B cell (primary cell): Measurements from ENCODE around the gene PARP15. TPM values are rescaled to one million over a fixed set of nuclear protein-coding genes. Genes with fewer than 3 reads are reported as not detected.

Source experiments
- ATAC-seq: fragments of 200-7000 bp; cut with Tn5 transposase; one replicate; pipeline ENCODE4 v1.10.0; 2021; ENCODE audit warnings: low read depth, mild to moderate bottlenecking, moderate number of reproducible peaks, moderate library complexity
- CTCF ChIA-PET: fragments of 350-600 bp; sonication (Branson Sonifier 250); formaldehyde crosslinking; loops from one replicate; lab custom pipeline; 2021; ENCODE audit warnings: antibody characterized with exemption, inconsistent platforms; lab: Charles Lee
- POLR2A ChIA-PET: fragments of 350-600 bp; sonication (Branson Sonifier 250); formaldehyde crosslinking; loops from one replicate; lab custom pipeline; 2021; ENCODE audit warnings: antibody characterized with exemption; lab: Charles Lee
- DNase-seq: peaks from one replicate; pipeline ENCODE4 v3.0.0; 2013
- H2AFZ ChIP-seq: 2 replicates; pipeline ENCODE4 v1.6.1; 2012; ENCODE audit warnings: mild to moderate bottlenecking, low read depth, low read length; ENCODE audit not compliant: insufficient read depth, poor library complexity, severe bottlenecking
- H3K27ac ChIP-seq, 2 donors: 1 replicate in 1 of 2; 2 replicates in 1 of 2; pipeline ENCODE4 v1.5.1; 2012 to 2013; ENCODE audit warnings: low read length in 2 of 2, mild to moderate bottlenecking in 2 of 2, moderate library complexity in 1 of 2
- H3K27me3 ChIP-seq, 4 experiments: fragments of 200-600 bp in 1 of 4; sonication (generic) in 1 of 4; replicated peaks in 1 of 4; 1 replicate in 2 of 4; 2 replicates in 2 of 4; pipeline versions ENCODE4 v1.6.1 to v1.7.0; 2013 to 2016; ENCODE audit warnings: low read length in 3 of 4, mild to moderate bottlenecking in 2 of 4, mixed read lengths in 1 of 4, moderate library complexity in 1 of 4; ENCODE audit not compliant: insufficient read depth in 4 of 4, control insufficient read depth in 3 of 4; ENCODE audit errors: control extremely low read depth in 1 of 4
- H3K36me3 ChIP-seq, 2 experiments: replicated peaks in 1 of 2; 1 replicate in 1 of 2; 2 replicates in 1 of 2; pipeline versions ENCODE4 v1.6.1 to v1.7.1; 2013; ENCODE audit warnings: low read length in 1 of 2; ENCODE audit not compliant: insufficient read depth in 2 of 2, control insufficient read depth in 1 of 2; ENCODE audit errors: control extremely low read depth in 1 of 2, extremely low read depth in 1 of 2
- H3K4me1 ChIP-seq, 2 donors: fragments of 200-600 bp in 1 of 2; sonication (generic) in 1 of 2; 1 replicate in 1 of 2; 2 replicates in 1 of 2; pipeline versions ENCODE4 v1.5.1 to v1.6.1; 2013 to 2017; ENCODE audit warnings: low read length in 2 of 2; ENCODE audit not compliant: control insufficient read depth in 2 of 2, insufficient read depth in 2 of 2
- H3K4me2 ChIP-seq: replicated peaks from 2 replicates; pipeline ENCODE3; 2012; ENCODE audit warnings: mild to moderate bottlenecking, low read depth, low read length; ENCODE audit not compliant: poor library complexity, severe bottlenecking
- H3K4me3 ChIP-seq, 5 experiments: fragments of 200-600 bp in 1 of 5; sonication (generic) in 1 of 5; 1 replicate in 3 of 5; 2 replicates in 2 of 5; pipeline versions ENCODE4 v1.5.1 to v1.7.0; 2011 to 2016; ENCODE audit warnings: low read length in 4 of 5, mild to moderate bottlenecking in 4 of 5, low read depth in 2 of 5, control low read depth in 1 of 5, moderate library complexity in 1 of 5; ENCODE audit not compliant: insufficient read depth in 1 of 5; ENCODE audit errors: control extremely low read depth in 1 of 5, extremely low read depth in 1 of 5
- H3K79me2 ChIP-seq: fragments of 200-600 bp; sonication (generic); one replicate; pipeline ENCODE4 v1.6.0; 2016; ENCODE audit warnings: low read length; ENCODE audit not compliant: control insufficient read depth, insufficient read depth
- H3K9ac ChIP-seq: fragments of 200-600 bp; sonication (generic); 2 replicates; pipeline ENCODE4 v1.6.1; 2017; ENCODE audit warnings: mild to moderate bottlenecking, low read length, moderate library complexity
- H3K9me3 ChIP-seq, 3 donors: one replicate each; pipeline versions ENCODE4 v1.6.1 to v1.7.1; 2013; ENCODE audit warnings: low read length in 2 of 3; ENCODE audit not compliant: control insufficient read depth in 2 of 3, insufficient read depth in 1 of 3; ENCODE audit errors: control extremely low read depth in 1 of 3
- H4K20me1 ChIP-seq: 2 replicates; pipeline ENCODE4 v1.6.0; 2012; ENCODE audit warnings: mild to moderate bottlenecking, low read length; ENCODE audit not compliant: insufficient read depth, control insufficient read depth, poor library complexity, severe bottlenecking
- H3K27ac Mint-ChIP-seq: one replicate; pipeline ENCODE4 v1.8.0; 2021; ENCODE audit warnings: mixed read lengths
- H3K27me3 Mint-ChIP-seq: one replicate; pipeline ENCODE4 v1.8.0; 2021; ENCODE audit warnings: mixed read lengths
- H3K4me1 Mint-ChIP-seq: one replicate; pipeline ENCODE4 v1.8.0; 2021; ENCODE audit warnings: mixed read lengths
- H3K4me3 Mint-ChIP-seq: one replicate; pipeline ENCODE4 v1.8.0; 2021; ENCODE audit warnings: mixed read lengths
- H3K9me3 Mint-ChIP-seq: one replicate; pipeline ENCODE4 v1.8.0; 2022; ENCODE audit warnings: mixed read lengths; ENCODE audit not compliant: insufficient read depth
- EZH2 ChIP-seq: IDR thresholded peaks from 2 replicates; pipeline ENCODE4 v1.6.1; 2012; ENCODE audit warnings: borderline replicate concordance, low read depth, mild to moderate bottlenecking, moderate library complexity, low read length; ENCODE audit not compliant: insufficient read depth, poor library complexity, severe bottlenecking
- WGBS: methylation state at CpG from one replicate; pipeline ENCODE4 v1.1.5; 2013; ENCODE audit warnings: missing lambda C conversion rate; ENCODE audit not compliant: insufficient coverage; 5-methylcytosine and 5-hydroxymethylcytosine counted together
- intact Hi-C: fragments of 100-400 bp; cut with micrococcal nuclease; formaldehyde crosslinking; loops from one replicate; pipeline ENCODE4 v1.10.0; 2022
- polyA plus RNA-seq: library from polyadenylated mRNA; depleted of rRNA; stranded (reverse); fragments of >200 nt; gene quantifications from 2 replicates; pipeline ENCODE4 v1.2.3, GENCODE V29; 2012
- total RNA-seq, 2 donors: library from RNA; stranded (reverse); fragments of 120-200 nt in 1 of 2; gene quantifications; 1 replicate in 1 of 2; 2 replicates in 1 of 2; pipeline versions ENCODE4 v1.2.3 to v1.2.4, GENCODE V29; 2013 to 2022
- TF ChIP-seq, protein P1 (sequence below): fragments of 200-600 bp; IDR thresholded peaks from one replicate; pipeline ENCODE4 v1.8.0; 2022; ENCODE audit warnings: antibody characterized with exemption, mild to moderate bottlenecking

The PARP15 gene
- total and polyA plus RNA-seq, 2 donors (not counting 1 experiment from before 2014, with no cell fraction given): 172 to 307 TPM

DNA sequence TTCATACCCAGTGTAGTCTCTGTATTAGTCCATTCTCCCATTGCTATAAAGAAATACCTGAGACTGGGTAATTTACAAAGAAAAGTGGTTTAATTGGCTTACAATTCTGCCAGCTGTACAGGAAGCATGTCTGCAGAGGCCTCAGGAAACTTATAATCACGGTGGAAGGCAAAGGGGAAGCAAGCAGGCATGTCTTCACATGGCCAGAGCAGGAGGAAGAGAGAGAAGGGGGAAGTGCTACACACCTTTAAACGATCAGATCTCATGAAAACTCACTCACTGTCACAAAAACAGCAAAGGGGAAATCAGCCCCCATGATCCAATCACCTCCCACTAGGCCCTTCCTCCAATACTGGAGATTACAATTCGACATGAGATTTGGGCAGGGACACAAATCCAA lies 96.9 kb downstream of the PARP15 start:
- ATAC-seq (no peak), DNase-seq (peak; percentile 46)
- Mint-ChIP-seq H3K9me3 (peaks cover 12% of the 10 kb centered on the region), H3K4me1 (peaks cover 23% of the 10 kb centered on the region), H3K4me3 (no peak overlapping the region), H3K27me3 (no peaks in the 10 kb centered on the region), H3K27ac (peak overlapping the region; percentile 88)
- Histone ChIP-seq H3K4me2 (no peak overlapping the region), H3K36me3 (no peaks in the 10 kb centered on the region), H3K4me1 (peaks cover 14 to 20% of the 10 kb centered on the region in 2 donors), H3K9ac (no peak overlapping the region), H3K27me3 (no peaks in the 10 kb centered on the region), H3K4me3 (no peak overlapping the region), H2AFZ (no peak overlapping the region), H3K79me2 (peaks cover under 1% of the 10 kb centered on the region), H3K27ac (peak overlapping the region; percentile 21 to 75), H3K9me3 (peaks cover 3 to 15% (median 11%) of the 10 kb centered on the region in 3 donors), H4K20me1 (no peaks in the 10 kb centered on the region)
- intact Hi-C loops: no loop called here
- TF ChIP-seq, protein P1, sequence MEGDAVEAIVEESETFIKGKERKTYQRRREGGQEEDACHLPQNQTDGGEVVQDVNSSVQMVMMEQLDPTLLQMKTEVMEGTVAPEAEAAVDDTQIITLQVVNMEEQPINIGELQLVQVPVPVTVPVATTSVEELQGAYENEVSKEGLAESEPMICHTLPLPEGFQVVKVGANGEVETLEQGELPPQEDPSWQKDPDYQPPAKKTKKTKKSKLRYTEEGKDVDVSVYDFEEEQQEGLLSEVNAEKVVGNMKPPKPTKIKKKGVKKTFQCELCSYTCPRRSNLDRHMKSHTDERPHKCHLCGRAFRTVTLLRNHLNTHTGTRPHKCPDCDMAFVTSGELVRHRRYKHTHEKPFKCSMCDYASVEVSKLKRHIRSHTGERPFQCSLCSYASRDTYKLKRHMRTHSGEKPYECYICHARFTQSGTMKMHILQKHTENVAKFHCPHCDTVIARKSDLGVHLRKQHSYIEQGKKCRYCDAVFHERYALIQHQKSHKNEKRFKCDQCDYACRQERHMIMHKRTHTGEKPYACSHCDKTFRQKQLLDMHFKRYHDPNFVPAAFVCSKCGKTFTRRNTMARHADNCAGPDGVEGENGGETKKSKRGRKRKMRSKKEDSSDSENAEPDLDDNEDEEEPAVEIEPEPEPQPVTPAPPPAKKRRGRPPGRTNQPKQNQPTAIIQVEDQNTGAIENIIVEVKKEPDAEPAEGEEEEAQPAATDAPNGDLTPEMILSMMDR: no peak
- no peak for TF ChIP-seq EZH2
- CTCF ChIA-PET: interaction anchor here (11.0 kb wide), 1 partner anchor 112 kb away, joined by 293 read pairs; the partner anchor contains the start of genes DTX3L and PARP9
- no CpG with 5 or more reads among the region's 3 CpGs for WGBS
- POLR2A ChIA-PET: no interaction called here

- no peak overlapping the region for H2AFZ ChIP-seq
- no peak overlapping the region for H3K4me2 ChIP-seq
- no peak overlapping the region for H3K4me3 ChIP-seq
- peaks cover 23 to 33% of the 10 kb centered on the region in 2 donors for H3K4me1 ChIP-seq
- CTCF ChIA-PET: interaction anchor here (1.2 to 11.0 kb wide), 3 partner anchors 20 to 114 kb away, joined by 3 to 293 read pairs (median 5); partner anchors contain the start of genes DTX3L and PARP9
- DNase-seq: no peak
- Mint-ChIP-seq H3K9me3 (peaks cover 12% of the 10 kb centered on the region), H3K27ac (no peak overlapping the region), H3K27me3 (no peaks in the 10 kb centered on the region), H3K4me3 (no peak overlapping the region), H3K4me1 (peaks cover 38% of the 10 kb centered on the region)
- TF ChIP-seq, protein P1: no peak
- TF ChIP-seq EZH2: no peak
- H3K79me2 ChIP-seq: peaks cover 22% of the 10 kb centered on the region
- H3K36me3 ChIP-seq: no peaks in the 10 kb centered on the region
- no peak for ATAC-seq
- peaks cover 3 to 15% (median 11%) of the 10 kb centered on the region in 3 donors for H3K9me3 ChIP-seq
- H3K9ac ChIP-seq: no peak overlapping the region
- no peaks in the 10 kb centered on the region for H4K20me1 ChIP-seq
- POLR2A ChIA-PET: interaction anchor here (0.8 kb wide), 1 partner anchor 82 kb away, joined by 3 read pairs; no protein-coding TSS in a partner anchor
- H3K27me3 ChIP-seq: no peaks in the 10 kb centered on the region
- H3K27ac ChIP-seq: no peak overlapping the region
- no CpG with 5 or more reads among the region's 2 CpGs for WGBS
- intact Hi-C loops: loop anchor here (5.0 kb wide), 1 partner anchor 34 kb away; no protein-coding TSS in a partner anchor
These were observed 99.3 kb downstream of the PARP15 start for GRCh38 chr3:122676759-122677158.
